SK-N-SH (cell line): ENCODE data around the gene WDR6. TPM values are rescaled to one million over a fixed set of nuclear protein-coding genes. Genes with fewer than 3 reads are reported as not detected.

Source experiments
- CTCF ChIA-PET: fragments of 300-600, 350-600 bp; formaldehyde crosslinking; extraction: SDS; loops from one replicate; lab custom pipeline; 2021; lab: Yijun Ruan, JAX
- POLR2A ChIA-PET: fragments of 350-600 bp; sonication (Branson Sonifier 250); formaldehyde crosslinking; extraction: SDS; loops from one replicate; lab custom pipeline; 2020; ENCODE audit warnings: antibody characterized with exemption, inconsistent platforms; lab: Yijun Ruan, JAX
- DNase-seq: peaks from one replicate; pipeline ENCODE4 v3.0.0; 2012
- H2AFZ ChIP-seq: fragments of 200-600 bp; sonication (generic); 2 replicates; pipeline ENCODE4 v1.8.1; 2016; ENCODE audit warnings: antibody characterized with exemption, mild to moderate bottlenecking, low read depth
- H3F3A ChIP-seq: fragments of 200-600 bp; sonication (generic); replicated peaks from 2 replicates; pipeline ENCODE3; 2016; ENCODE audit warnings: antibody characterized with exemption, mild to moderate bottlenecking; ENCODE audit not compliant: insufficient read depth
- H3K27ac ChIP-seq, 2 experiments: fragments of 200-500 bp in 1 of 2; fragments of 200-600 bp in 1 of 2; sonication (Bioruptor generic) in 1 of 2; sonication (generic), shearing (Covaris generic) in 1 of 2; 2 replicates each; pipeline versions ENCODE4 v1.5.1 to v1.6.1; 2014 to 2016; ENCODE audit warnings: low read depth in 2 of 2, inconsistent platforms in 1 of 2, low read length in 1 of 2, mild to moderate bottlenecking in 1 of 2, mixed read lengths in 1 of 2
- H3K27me3 ChIP-seq: fragments of 200-600 bp; sonication (generic), shearing (Covaris generic); 2 replicates; pipeline ENCODE4 v1.6.1; 2016; ENCODE audit warnings: mixed run types; ENCODE audit not compliant: insufficient read depth
- H3K36me3 ChIP-seq, 2 experiments: fragments of 200-500 bp in 1 of 2; fragments of 200-600 bp in 1 of 2; sonication (Bioruptor generic) in 1 of 2; sonication (generic) in 1 of 2; replicated peaks in 1 of 2; 2 replicates each; pipeline versions ENCODE3 to v1.5.1; 2014 to 2016; ENCODE audit warnings: low read length in 1 of 2, mild to moderate bottlenecking in 1 of 2; ENCODE audit not compliant: insufficient read depth in 2 of 2, control insufficient read depth in 1 of 2
- H3K4me1 ChIP-seq, 2 experiments: fragments of 200-500 bp in 1 of 2; fragments of 200-600 bp in 1 of 2; sonication (Bioruptor generic) in 1 of 2; sonication (generic), shearing (Covaris generic) in 1 of 2; 2 replicates each; pipeline versions ENCODE4 v1.5.1 to v1.6.1; 2014 to 2016; ENCODE audit warnings: low read depth in 1 of 2, low read length in 1 of 2, mixed run types in 1 of 2; ENCODE audit not compliant: insufficient read depth in 2 of 2, control insufficient read depth in 1 of 2
- H3K4me2 ChIP-seq: fragments of 200-600 bp; sonication (generic), shearing (Covaris generic); 2 replicates; pipeline ENCODE4 v1.6.1; 2017; ENCODE audit warnings: mixed run types
- H3K4me3 ChIP-seq, 2 experiments: fragments of 200-500 bp in 1 of 2; fragments of 200-600 bp in 1 of 2; sonication (Bioruptor generic) in 1 of 2; sonication (generic), shearing (Covaris generic) in 1 of 2; 2 replicates each; pipeline versions ENCODE4 v1.5.1 to v1.8.1; 2014 to 2016; ENCODE audit warnings: low read depth in 2 of 2, inconsistent platforms in 1 of 2, low read length in 1 of 2, mild to moderate bottlenecking in 1 of 2, mixed read lengths in 1 of 2, moderate library complexity in 1 of 2
- H3K79me2 ChIP-seq: fragments of 200-600 bp; sonication (generic); 2 replicates; pipeline ENCODE4 v1.8.1; 2017; ENCODE audit warnings: mild to moderate bottlenecking; ENCODE audit not compliant: insufficient read depth
- H3K9ac ChIP-seq: fragments of 200-600 bp; sonication (generic); 2 replicates; pipeline ENCODE4 v1.6.1; 2017; ENCODE audit warnings: mixed run types
- H3K9me2 ChIP-seq: fragments of 200-600 bp; sonication (generic); 2 replicates; pipeline ENCODE4 v1.6.1; 2017; ENCODE audit warnings: mixed run types
- H3K9me3 ChIP-seq: fragments of 200-600 bp; sonication (generic); 2 replicates; pipeline ENCODE4 v1.6.1; 2017; ENCODE audit warnings: mixed run types, mild to moderate bottlenecking, moderate library complexity
- H4K20me1 ChIP-seq: fragments of 200-600 bp; sonication (generic); 2 replicates; pipeline ENCODE4 v1.6.1; 2017; ENCODE audit warnings: mild to moderate bottlenecking, mixed run types; ENCODE audit not compliant: insufficient read depth
- RAD21 ChIP-seq: IDR thresholded peaks from 2 replicates; pipeline ENCODE4 v1.6.1; 2012; ENCODE audit warnings: mild to moderate bottlenecking, low read length
- WGBS: methylation state at CpG from one replicate; pipeline ENCODE4 v1.1.6; 2017; ENCODE audit warnings: low lambda C conversion rate; 5-methylcytosine and 5-hydroxymethylcytosine counted together
- polyA plus RNA-seq, 3 experiments: library from polyadenylated mRNA; depleted of rRNA; stranded (reverse); fragments of >200 nt; gene quantifications; 2 replicates each; pipeline ENCODE4 v1.2.3, GENCODE V29; 2012
- small RNA-seq, 7 experiments: library from RNA; depleted of rRNA; stranded (forward); fragments of <200 nt; gene quantifications; one replicate each; pipeline ENCODE3, GENCODE V24; 2012
- TF ChIP-seq, protein P1 (sequence below): IDR thresholded peaks from 2 replicates; pipeline ENCODE4 v1.4.0; 2012; ENCODE audit warnings: low read depth, borderline replicate concordance

Gene WDR6
- polyA plus RNA-seq, 1 of the 3 experiments (the other 2 are of a cell fraction) = 230 TPM

DNA sequence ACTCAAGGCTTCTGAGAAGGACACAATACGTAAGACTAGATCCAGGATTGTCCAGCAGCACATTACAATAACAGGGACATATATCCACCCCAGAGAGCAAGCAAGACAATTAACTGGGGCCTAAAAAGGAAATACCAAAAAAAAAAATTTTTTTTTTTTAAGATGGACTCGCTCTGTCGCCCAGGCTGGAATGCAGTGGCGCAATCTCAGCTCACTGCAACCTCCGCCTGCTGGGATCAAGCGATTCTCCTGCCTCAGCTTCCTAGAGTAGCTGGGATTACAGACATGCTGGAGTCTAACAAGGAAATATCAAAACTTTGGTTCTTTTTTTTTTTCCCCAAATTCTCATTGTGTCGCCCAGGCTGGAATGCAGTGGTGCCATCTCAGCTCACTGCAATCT, 50.8 kb downstream of the WDR6 start:
- 95% methylated on average over 7 of the region's 7 CpGs for WGBS
- no peak overlapping the region for H2AFZ ChIP-seq
- H3K27me3 ChIP-seq = no peaks in the 10 kb centered on the region
- no peak overlapping the region for H3K9ac ChIP-seq
- no peaks in the 10 kb centered on the region for H3F3A ChIP-seq
- no peak overlapping the region for H3K4me2 ChIP-seq
- no peaks in the 10 kb centered on the region for H3K9me3 ChIP-seq
- ChIA-PET CTCF (interaction anchor here (1.4 kb wide), 1 partner anchor 70 kb away, joined by 3 read pairs; no protein-coding TSS in a partner anchor), POLR2A (interaction anchor here (0.7 kb wide), 1 partner anchor 51 kb away, joined by 3 read pairs; the partner anchor contains the start of gene WDR6)
- H3K4me3 ChIP-seq = no peak overlapping the region
- no peak for DNase-seq
- no peaks in the 10 kb centered on the region for H3K9me2 ChIP-seq
- no peak for TF ChIP-seq RAD21
- TF ChIP-seq, protein P1, sequence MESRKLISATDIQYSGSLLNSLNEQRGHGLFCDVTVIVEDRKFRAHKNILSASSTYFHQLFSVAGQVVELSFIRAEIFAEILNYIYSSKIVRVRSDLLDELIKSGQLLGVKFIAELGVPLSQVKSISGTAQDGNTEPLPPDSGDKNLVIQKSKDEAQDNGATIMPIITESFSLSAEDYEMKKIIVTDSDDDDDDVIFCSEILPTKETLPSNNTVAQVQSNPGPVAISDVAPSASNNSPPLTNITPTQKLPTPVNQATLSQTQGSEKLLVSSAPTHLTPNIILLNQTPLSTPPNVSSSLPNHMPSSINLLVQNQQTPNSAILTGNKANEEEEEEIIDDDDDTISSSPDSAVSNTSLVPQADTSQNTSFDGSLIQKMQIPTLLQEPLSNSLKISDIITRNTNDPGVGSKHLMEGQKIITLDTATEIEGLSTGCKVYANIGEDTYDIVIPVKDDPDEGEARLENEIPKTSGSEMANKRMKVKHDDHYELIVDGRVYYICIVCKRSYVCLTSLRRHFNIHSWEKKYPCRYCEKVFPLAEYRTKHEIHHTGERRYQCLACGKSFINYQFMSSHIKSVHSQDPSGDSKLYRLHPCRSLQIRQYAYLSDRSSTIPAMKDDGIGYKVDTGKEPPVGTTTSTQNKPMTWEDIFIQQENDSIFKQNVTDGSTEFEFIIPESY = no peak
- H3K36me3 ChIP-seq = peaks cover 20 to 51% of the 10 kb centered on the region in 2 experiments
- H3K4me1 ChIP-seq = no peaks in the 10 kb centered on the region
- peaks cover 58% of the 10 kb centered on the region; the same call in 1 of the 2 replicates for H3K79me2 ChIP-seq
- no peaks in the 10 kb centered on the region; the same call in 1 of the 2 replicates for H4K20me1 ChIP-seq
- H3K27ac ChIP-seq = no peak overlapping the region

Small RNAs within 50 kb of the gene (small RNA-seq; reads per million reads assigned to genes)
- gene MIR191 (7,570 to 54,648 (median 44,474) reads per million in 7 experiments), gene MIR425 (286 to 7,639 (median 4,771) reads per million in 7 experiments)

Other genes with a start within 250 kb of the WDR6 start
- gene PRKAR2A, start 159.5 kb upstream of the WDR6 start, polyA plus RNA-seq (2012; rRNA removed) = 5.2 and 5.7 TPM in 2 replicates
- gene SLC25A20, start 108.5 kb upstream of the WDR6 start, polyA plus RNA-seq (2012; rRNA removed) = 30.3 and 41.9 TPM in 2 replicates
- 69.7 and 94.4 TPM in 2 replicates for gene ARIH2, start 88.5 kb upstream of the WDR6 start, polyA plus RNA-seq (2012; rRNA removed)
- gene P4HTM, start 17.1 kb upstream of the WDR6 start, polyA plus RNA-seq (2012; rRNA removed) = 21.0 and 21.4 TPM in 2 replicates
- 82.7 and 99.4 TPM in 2 replicates for gene DALRD3, start 11.2 kb downstream of the WDR6 start, polyA plus RNA-seq (2012; rRNA removed)
- 85.3 and 104 TPM in 2 replicates for gene NDUFAF3, start 14.7 kb downstream of the WDR6 start, polyA plus RNA-seq (2012; rRNA removed)
- gene IMPDH2, start 22.0 kb downstream of the WDR6 start, polyA plus RNA-seq (2012; rRNA removed) = 305 and 346 TPM in 2 replicates
- gene QRICH1, start 86.7 kb downstream of the WDR6 start, polyA plus RNA-seq (2012; rRNA removed) = 58.5 and 67.0 TPM in 2 replicates
- 311 and 381 TPM in 2 replicates for gene QARS1, start 97.4 kb downstream of the WDR6 start, polyA plus RNA-seq (2012; rRNA removed)
- 75.6 and 80.5 TPM in 2 replicates for gene USP19, start 113.4 kb downstream of the WDR6 start, polyA plus RNA-seq (2012; rRNA removed)
- gene LAMB2, start 125.7 kb downstream of the WDR6 start, polyA plus RNA-seq (2012; rRNA removed) = 318 and 332 TPM in 2 replicates
- 40.9 and 43.6 TPM in 2 replicates for gene CCDC71, start 158.9 kb downstream of the WDR6 start, polyA plus RNA-seq (2012; rRNA removed)
- gene KLHDC8B, start 164.2 kb downstream of the WDR6 start, polyA plus RNA-seq (2012; rRNA removed) = 35.3 and 40.6 TPM in 2 replicates